Parathyroid adenoma (tissue), 2 donors: ENCODE data around the gene RAP1GAP2.

Experiments
- H2AFZ ChIP-seq: fragments of 300-600 bp; sonication (generic); one replicate; pipeline ENCODE4 v1.7.0; 2017; ENCODE audit warnings: antibody characterized with exemption, mild to moderate bottlenecking
- H3K27ac ChIP-seq: fragments of 300-600 bp; sonication (generic); one replicate; pipeline ENCODE4 v1.7.0; 2017
- H3K27me3 ChIP-seq: fragments of 300-600 bp; sonication (generic); one replicate; pipeline ENCODE4 v1.7.0; 2017; ENCODE audit warnings: low read length; ENCODE audit not compliant: control insufficient read depth, insufficient read depth
- H3K36me3 ChIP-seq: fragments of 300-600 bp; sonication (generic); one replicate; pipeline ENCODE4 v1.7.0; 2017; ENCODE audit warnings: low read length; ENCODE audit not compliant: control insufficient read depth, insufficient read depth
- H3K4me1 ChIP-seq: fragments of 300-600 bp; sonication (generic); one replicate; pipeline ENCODE4 v1.7.0; 2017; ENCODE audit warnings: control low read depth
- H3K4me2 ChIP-seq: fragments of 300-600 bp; sonication (generic); one replicate; pipeline ENCODE4 v1.7.0; 2017; ENCODE audit warnings: low read length
- H3K4me3 ChIP-seq: fragments of 300-600 bp; sonication (generic); one replicate; pipeline ENCODE4 v1.7.0; 2017; ENCODE audit warnings: low read depth, low read length
- H3K79me2 ChIP-seq: fragments of 300-600 bp; sonication (generic); one replicate; pipeline ENCODE4 v1.7.0; 2017; ENCODE audit warnings: control low read depth
- H3K9ac ChIP-seq: fragments of 300-600 bp; sonication (generic); one replicate; pipeline ENCODE4 v1.7.0; 2017; ENCODE audit warnings: mild to moderate bottlenecking
- H3K9me3 ChIP-seq: fragments of 300-600 bp; sonication (generic); one replicate; pipeline ENCODE4 v1.7.0; 2017; ENCODE audit warnings: low read length; ENCODE audit not compliant: control insufficient read depth
- CTCF ChIP-seq: fragments of 300-600 bp; sonication (generic); IDR thresholded peaks from one replicate; pipeline ENCODE4 v1.7.0; 2017; ENCODE audit warnings: antibody characterized with exemption, mild to moderate bottlenecking
- donor health status: primary hyperparathyroidism.

Gene RAP1GAP2

GRCh38 chr17:3034578-3034920 lies 238.3 kb downstream of the RAP1GAP2 start:
- Histone ChIP-seq H3K27ac (no peak overlapping the region), H3K4me2 (no peak overlapping the region), H3K4me1 (peaks cover 3% of the 10 kb centered on the region), H3K4me3 (no peak overlapping the region), H3K9ac (no peak overlapping the region), H3K36me3 (no peaks in the 10 kb centered on the region), H3K9me3 (no peaks in the 10 kb centered on the region), H3K79me2 (no peaks in the 10 kb centered on the region), H2AFZ (no peak overlapping the region), H3K27me3 (no peaks in the 10 kb centered on the region)
- TF ChIP-seq CTCF: no peak

GRCh38 chr17:3035256-3035967 lies 239.2 kb downstream of the RAP1GAP2 start:
- Histone ChIP-seq H3K27ac (no peak overlapping the region), H3K9me3 (no peaks in the 10 kb centered on the region), H3K27me3 (no peaks in the 10 kb centered on the region), H3K4me2 (no peak overlapping the region), H3K4me3 (no peak overlapping the region), H3K79me2 (no peaks in the 10 kb centered on the region), H3K36me3 (no peaks in the 10 kb centered on the region), H2AFZ (no peak overlapping the region), H3K9ac (no peak overlapping the region), H3K4me1 (peaks cover 3% of the 10 kb centered on the region)
- no peak for TF ChIP-seq CTCF

GRCh38 chr17:3035968-3036280 lies 239.7 kb downstream of the RAP1GAP2 start:
- peaks cover 3% of the 10 kb centered on the region for H3K4me1 ChIP-seq
- no peak for TF ChIP-seq CTCF
- no peaks in the 10 kb centered on the region for H3K36me3 ChIP-seq
- H3K27ac ChIP-seq: no peak overlapping the region
- H3K4me2 ChIP-seq: no peak overlapping the region
- no peak overlapping the region for H3K4me3 ChIP-seq
- H3K27me3 ChIP-seq: no peaks in the 10 kb centered on the region
- H3K9ac ChIP-seq: no peak overlapping the region
- H3K79me2 ChIP-seq: no peaks in the 10 kb centered on the region
- H3K9me3 ChIP-seq: no peaks in the 10 kb centered on the region
- H2AFZ ChIP-seq: no peak overlapping the region

GRCh38 chr17:3036800-3037199 lies 240.6 kb downstream of the RAP1GAP2 start:
- H3K27ac ChIP-seq: no peak overlapping the region
- H3K36me3 ChIP-seq: no peaks in the 10 kb centered on the region
- no peaks in the 10 kb centered on the region for H3K79me2 ChIP-seq
- no peaks in the 10 kb centered on the region for H3K9me3 ChIP-seq
- H2AFZ ChIP-seq: no peak overlapping the region
- no peaks in the 10 kb centered on the region for H3K27me3 ChIP-seq
- H3K9ac ChIP-seq: no peak overlapping the region
- peaks cover 3% of the 10 kb centered on the region for H3K4me1 ChIP-seq
- no peak overlapping the region for H3K4me3 ChIP-seq
- no peak overlapping the region for H3K4me2 ChIP-seq
- TF ChIP-seq CTCF: no peak

- Histone ChIP-seq H3K4me3 (no peak overlapping the region), H3K4me2 (no peak overlapping the region), H3K27me3 (no peaks in the 10 kb centered on the region), H3K36me3 (no peaks in the 10 kb centered on the region), H2AFZ (no peak overlapping the region), H3K4me1 (peaks cover 3% of the 10 kb centered on the region), H3K9me3 (no peaks in the 10 kb centered on the region), H3K79me2 (no peaks in the 10 kb centered on the region), H3K9ac (no peak overlapping the region), H3K27ac (no peak overlapping the region)
- TF ChIP-seq CTCF: no peak
These were observed 241.0 kb downstream of the RAP1GAP2 start for GRCh38 chr17:3037259-3037658.
